HG03196 (cell line): ENCODE measurements around the gene TAF1C.
"Not testable (repeated sequence)": the region's sequence is repeated elsewhere in the genome, so short reads cannot be mapped to it uniquely, and the experiment has no call there.

ENCODE experiments used
- ATAC-seq: cut with Tn5 transposase; IDR thresholded peaks from one replicate; pipeline ENCODE4 v1.9.1; 2021; ENCODE audit not compliant: unreplicated experiment

Gene TAF1C

DNA sequence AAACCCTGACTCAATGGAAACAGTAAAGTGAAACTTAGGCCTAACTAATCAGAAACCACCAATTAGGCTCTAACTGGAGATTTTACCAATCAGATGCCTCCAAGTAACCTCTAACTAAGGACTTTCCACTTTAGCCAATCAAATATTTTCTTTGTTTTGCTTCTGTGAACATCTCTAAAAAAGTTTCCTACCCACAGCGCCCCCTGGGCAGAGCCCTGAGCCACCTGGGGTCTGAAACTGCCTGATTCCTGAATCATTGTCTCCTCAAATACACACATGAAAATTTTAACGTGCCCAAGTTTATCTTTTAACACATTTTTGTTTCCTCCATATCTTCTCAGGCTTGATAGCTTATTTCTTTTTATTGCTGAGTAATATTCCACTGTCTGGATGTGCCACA, 23.1 kb upstream of the TAF1C start:
- ATAC-seq: no peak

DNA sequence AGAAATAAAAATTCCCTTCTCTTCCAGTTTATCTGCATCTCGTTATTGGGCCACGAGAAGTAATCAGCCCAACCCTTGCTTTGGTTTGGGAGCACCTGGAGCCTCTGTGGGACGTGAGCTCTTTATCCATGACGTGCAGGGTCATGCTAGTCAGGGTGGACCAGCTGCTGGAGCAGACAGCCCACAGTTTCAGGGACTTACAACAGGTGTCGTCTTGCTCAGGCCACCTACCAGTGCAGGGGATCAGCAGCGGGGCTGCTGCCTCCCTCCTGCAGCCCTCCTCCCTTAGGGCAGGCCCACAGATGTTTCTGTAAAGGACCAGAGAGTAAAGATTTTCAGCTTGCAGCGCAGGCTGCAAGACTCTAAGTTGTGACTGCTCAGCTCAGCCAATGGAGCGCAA, 21.0 kb upstream of the TAF1C start:
- ATAC-seq: no peak

DNA sequence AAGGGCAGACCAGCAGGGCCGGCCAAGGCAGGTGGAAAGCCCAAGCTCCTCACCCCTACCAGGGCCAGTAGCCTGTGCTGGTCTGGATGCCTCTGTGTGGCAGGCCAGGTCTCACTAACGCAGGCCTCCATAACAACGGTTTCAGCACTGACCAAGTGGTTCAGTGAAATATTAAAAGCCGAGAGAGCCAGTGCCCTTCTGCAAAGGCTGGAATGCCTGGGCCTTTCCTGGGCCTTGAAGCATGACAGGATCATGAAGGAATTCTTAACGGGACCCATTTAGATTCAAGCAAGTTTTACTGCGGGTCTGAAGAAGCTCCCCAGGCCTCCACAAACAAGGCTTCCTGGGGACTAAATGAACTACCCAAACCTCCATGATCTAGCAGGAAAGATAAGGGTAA, 20.4 kb upstream of the TAF1C start:
- ATAC-seq: no peak

DNA sequence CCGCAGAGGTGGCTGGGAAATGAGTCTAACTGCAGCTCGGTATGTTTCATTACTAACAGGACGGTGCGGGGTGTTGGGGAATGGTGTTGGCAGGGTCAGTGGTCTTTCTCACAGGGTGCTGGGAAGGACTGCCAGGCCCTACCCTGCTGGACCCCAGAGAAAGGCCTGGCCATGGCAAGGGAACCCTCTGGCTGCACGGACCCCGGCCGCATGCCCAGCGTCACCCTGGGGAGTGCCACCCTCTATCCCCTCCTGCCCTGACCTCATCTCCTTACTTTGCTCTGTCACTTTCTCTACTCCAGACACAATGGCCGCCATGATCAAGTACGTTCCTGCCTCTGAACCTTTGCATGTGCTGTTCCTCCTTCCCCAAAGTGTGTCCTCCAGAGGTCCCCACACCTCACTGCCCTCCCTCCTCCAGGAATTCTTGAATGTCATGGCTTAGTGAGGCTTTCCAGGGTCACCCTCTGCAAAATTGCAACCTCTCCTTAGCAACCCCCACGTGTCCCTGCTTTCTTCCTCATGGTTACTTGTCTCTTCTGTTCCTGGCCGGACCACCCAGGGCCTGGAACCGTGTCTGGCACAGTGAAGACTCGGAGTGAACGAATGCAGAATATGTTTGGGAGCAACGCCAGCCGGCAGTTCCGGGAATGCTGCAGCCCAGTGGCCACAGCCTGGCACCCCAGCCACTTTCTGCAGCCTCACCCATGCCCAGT, 19.3 kb upstream of the TAF1C start:
- ATAC-seq: no peak

DNA sequence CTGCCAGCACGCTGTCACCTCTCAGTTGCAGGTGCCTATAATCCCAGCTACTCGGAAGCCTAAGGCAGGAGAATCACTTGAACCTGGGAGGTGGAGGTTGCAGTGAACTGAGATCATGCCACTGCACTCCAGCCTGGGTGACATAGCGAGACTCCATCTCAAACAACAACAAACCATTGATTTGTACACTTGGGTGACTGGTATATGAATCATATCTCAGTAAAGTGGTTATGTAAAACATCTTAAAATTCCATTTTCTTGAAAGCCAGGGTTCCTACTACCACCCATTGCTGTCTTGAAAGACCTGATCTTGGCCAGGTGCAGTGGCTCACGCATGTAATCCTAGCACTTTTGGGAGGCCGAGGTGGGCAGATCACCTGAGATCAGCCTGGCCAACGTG, 18.3 kb upstream of the TAF1C start:
- not testable (repeated sequence) for ATAC-seq

DNA sequence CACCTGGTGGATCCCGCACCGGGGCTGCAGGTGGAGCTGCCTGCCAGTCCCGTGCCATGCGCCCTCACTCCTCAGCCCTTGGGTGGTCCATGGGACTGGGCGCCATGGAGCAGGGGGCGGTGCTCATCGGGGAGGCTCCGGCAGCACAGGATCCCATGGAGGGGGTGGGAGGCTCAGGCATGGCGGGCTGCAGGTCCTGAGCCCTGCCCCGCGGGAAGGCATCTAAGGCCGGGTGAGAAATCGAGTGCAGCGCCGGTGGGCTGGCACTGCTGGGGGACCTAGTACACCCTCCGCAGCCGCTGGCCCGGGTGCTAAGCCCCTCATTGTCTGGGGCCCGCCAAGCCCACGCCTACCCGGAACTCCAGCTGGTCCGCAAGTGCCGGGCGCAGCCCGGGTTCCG, 17.7 kb upstream of the TAF1C start:
- not testable (repeated sequence) for ATAC-seq

DNA sequence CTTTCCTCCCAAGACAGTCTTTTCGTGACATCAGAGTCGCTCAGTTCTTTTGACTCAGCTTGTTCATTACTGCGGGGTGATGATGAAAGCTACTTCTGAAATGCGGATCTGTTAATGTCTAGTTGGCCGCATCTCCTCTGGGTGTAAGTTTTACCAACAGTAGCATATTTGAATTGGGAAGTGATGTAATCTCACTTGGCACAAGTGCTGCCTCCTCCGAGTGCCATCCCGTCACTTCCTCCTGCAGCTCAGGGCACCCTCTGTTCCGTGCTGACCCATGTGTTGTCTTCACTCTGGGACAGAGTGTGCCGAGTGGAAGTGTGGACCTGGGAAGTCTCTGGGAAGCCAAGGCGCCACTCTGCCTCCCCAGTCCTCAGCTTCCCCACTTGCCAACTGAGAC, 13.0 kb upstream of the TAF1C start:
- no peak for ATAC-seq

DNA sequence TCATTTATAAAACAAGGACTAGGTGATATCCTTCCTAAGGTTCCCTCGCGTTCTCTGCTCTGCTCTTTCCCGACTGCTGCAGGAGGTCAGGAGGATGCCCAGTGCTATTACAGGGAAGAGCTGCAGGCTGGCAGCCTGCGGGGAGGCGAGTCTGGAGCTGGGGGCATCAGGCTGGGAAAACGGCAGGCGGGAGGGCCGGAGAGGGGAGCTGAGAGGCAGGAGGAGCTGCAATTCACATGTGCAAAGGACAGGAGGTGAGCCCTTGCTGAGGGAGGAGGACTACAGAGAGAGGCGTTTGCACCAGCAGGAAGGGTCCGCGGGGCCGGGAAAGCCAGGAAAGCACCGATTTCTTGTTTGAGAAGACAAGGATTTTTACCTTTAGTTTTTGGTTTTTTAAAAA, 12.2 kb upstream of the TAF1C start:
- ATAC-seq: no peak

DNA sequence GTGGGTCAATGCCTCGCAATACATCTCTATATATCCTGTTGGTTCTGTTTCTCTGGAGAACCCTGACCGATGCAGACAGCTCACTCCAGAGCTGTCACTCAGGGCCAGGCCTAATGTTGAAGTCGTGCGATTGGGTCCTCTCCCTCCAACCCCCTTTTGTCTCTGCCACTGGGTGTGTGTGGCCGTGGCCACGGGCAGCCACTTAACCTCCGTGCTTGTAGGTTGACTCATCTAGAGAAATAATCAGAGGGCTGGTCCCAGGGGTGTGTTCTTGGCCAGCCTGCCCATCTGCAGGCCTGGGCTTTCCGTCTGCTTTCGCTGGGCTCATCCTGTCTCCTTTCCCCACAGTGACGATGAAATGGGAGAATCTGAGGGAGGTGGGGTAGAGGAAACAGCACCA, 11.5 kb upstream of the TAF1C start:
- no peak for ATAC-seq

DNA sequence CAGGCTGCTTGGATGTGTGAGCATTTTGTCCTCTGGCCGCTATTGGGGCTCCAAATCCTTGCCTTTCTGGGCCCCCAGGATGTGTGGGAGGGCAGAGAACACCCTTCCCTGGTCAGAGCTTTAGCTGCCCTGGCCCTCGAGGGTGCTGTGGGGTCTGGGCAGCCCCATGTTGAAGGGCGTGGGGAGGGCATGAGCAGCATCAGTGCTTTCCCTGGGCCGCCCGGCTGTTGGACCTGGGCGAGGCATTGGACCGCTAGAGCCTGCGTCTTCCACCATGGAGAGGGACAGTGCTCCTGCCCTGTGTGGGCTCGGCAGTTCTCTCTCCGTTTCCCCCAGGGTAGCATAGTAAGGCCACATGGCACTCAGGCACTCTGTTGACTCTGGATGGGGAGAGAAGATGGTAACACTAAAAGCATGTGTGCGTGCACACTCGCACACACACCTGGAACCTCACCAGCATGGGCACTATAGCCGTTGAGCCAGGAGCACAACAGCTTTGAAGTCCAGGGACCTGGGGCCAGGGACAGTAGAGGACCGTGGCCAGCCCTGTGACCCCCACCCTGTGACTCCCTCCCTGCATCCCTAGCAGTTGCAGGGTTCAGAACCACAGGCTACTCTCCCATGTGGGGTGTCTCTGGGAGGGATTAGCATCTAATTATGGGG, 10.7 kb upstream of the TAF1C start:
- ATAC-seq: no peak

DNA sequence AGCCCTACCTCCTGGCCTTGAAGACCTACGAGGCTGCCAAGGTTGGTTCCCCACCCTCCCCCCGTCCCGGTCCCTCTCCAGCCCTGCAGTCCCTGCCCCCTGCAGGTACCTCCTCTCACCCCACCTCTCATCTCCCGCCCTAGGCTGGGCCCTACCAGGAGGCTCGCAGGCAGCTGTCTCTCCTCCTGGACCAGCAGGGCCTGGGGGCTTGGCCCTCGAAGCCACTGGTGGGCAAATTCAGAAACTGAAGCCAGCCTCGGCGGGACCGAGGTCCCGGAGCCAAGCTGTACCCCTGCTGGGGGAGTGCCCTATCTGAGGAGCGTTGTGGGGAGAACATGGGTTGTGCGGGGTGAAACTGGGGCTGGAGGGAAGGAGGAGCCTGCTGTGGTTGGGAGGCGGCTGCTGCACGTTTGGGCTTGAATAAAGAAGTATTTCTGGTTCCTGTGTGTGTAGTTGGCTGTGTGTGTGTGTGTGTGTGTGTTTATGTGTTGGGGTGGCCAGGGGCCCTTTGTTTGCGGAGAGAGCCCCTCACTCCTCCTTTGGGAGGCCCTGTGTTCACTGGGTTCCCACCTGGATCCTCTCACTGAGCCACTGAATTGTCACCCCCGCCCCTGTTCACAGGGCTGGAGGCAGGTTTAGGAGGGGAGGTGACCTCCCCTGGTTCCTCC, 10.0 kb upstream of the TAF1C start:
- no peak for ATAC-seq

DNA sequence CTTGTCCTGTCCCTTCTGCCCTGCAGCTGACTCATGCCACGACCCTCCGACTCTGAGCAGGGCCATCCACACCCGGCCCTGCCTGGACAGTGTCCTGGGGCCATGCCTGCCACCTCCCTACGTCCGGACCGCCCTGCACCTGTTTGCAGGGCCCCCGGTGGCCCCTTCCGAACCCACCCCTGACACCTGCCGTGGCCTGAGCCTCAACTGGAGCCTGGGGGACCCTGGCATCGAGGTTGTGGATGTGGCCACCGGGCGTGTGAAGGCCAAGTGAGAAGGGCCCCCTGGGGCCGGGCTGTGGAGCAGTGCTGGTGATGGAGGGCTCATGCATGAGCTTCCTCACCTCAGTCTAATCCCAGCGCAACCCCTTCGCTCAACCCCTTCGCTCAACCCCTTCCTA, 9.2 kb upstream of the TAF1C start:
- no peak for ATAC-seq

DNA sequence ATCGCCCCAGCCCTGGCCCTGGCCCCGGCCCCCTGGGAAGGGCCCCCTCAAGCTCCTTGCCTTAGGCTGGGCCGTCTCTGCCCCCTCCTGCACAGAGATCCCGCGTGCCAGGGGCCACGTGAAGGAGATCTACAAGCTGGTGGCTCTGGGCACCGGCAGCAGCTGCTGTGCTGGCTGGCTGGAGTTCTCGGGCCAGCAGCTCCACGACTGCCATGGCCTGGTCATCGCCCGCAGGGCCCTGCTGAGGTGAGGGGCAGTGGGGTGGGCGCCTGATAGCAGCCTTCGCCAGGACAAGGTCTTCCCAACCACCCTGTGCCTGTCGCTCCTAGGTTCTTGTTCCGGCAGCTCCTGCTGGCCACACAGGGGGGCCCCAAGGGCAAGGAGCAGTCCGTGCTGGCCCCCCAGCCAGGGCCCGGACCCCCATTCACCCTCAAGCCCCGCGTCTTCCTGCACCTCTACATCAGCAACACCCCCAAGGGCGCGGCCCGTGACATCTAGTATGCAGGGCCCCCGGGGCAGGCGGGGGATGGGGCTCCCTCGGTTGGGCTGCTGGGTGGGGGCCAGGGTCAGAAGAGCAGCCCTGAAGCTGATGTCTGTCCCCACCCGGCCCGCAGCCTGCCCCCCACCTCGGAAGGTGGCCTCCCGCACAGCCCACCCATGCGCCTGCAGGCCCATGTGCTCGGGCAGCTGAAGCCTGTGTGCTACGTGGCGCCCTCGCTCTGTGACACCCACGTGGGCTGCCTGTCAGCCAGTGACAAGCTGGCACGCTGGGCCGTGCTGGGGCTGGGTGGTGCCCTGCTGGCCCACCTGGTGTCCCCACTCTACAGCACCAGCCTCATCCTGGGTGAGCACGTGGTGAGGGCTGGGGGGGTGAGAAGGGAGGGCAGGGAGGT, 8.6 kb upstream of the TAF1C start:
- ATAC-seq: no peak

DNA sequence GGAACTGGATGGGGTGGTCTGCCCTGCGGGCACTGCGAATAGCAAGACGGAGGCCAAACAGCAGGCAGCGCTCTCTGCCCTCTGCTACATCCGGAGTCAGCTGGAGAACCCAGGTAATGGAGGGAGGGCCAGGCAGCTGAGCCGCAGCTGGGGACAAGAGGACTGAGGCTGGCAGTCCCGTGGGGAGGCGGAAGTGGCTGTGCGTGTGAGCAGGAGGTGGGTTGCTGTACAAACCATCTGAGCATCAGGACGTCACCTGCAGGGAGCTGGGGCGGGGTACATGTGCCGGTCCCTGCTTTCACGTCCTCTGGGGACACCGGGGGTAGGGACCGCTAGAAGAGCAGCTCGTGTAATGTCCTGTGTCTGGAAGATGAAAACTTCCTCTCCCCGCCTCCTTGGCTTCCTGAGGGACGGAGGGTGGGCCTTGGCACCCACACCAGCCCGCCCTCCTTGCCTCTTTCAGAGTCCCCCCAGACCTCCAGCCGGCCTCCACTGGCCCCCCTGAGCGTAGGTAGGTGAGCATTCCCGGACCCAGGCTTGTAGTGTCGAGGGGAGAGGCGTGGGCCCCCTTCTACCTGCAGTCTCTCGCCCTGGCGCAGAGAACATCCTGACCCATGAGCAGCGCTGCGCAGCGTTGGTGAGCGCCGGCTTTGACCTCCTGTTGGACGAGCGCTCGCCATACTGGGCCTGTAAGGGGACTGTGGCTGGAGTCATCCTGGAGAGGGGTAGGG, 7.8 kb upstream of the TAF1C start:
- ATAC-seq: peak; percentile 63

DNA sequence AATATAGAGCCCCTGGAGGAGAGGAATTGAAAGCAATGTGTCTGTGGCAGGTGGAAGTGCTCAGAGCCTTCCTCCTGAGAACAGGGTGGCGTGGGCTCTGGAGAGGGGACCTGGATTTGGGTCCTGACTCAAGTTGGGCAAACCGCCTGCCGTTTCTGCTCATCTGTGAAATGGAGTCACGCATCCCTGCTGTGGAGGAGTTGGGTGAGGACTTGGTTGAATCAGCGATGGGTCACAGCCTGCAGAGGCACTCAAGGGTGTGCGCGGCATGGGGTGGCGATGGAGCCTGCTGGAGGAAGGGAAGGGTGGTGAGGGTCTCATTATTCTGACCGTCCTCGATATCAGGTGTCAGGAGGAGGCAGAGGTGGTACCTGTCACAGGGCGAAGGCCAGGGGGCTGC, 7.2 kb upstream of the TAF1C start:
- peak; percentile 7 for ATAC-seq

DNA sequence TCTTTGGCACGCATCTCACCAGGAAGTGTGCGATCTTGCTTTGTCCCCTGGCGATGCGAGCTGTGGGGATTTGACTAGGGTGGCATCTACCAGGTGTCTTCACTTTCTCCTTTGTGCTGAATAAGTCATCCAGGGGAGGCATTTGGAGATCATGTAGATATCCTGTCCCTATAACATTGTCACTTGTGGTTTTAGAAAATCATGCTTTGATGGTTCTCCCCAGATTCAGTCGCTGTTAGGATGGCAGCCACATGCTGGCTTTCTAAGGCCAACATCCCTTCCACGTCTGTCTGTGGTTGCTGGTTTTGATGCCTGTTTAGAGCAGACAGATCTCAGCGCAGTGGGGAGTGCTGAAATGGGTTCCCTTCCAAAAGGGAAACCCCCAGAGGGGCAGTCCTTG, 6.6 kb upstream of the TAF1C start:
- ATAC-seq: no peak

DNA sequence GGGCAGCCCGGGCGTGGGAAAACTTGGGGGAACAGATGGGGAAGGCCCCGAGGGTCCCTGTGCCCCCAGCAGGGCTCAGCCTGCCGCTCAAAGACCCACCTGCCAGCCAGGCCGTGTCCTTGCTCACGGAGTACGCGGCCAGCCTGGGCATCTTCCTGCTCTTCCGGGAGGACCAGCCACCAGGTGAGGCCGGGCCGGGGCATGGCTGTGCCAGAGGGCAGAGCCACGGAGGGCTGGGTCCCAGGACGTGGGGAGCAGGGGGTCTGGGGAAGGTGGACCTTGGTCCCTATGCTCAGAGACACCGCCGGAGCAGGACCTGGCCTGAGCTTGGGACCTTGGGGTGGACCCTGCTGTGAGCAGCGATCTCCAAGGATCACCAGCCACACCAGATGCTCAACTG, 4.6 kb upstream of the TAF1C start:
- no peak for ATAC-seq

DNA sequence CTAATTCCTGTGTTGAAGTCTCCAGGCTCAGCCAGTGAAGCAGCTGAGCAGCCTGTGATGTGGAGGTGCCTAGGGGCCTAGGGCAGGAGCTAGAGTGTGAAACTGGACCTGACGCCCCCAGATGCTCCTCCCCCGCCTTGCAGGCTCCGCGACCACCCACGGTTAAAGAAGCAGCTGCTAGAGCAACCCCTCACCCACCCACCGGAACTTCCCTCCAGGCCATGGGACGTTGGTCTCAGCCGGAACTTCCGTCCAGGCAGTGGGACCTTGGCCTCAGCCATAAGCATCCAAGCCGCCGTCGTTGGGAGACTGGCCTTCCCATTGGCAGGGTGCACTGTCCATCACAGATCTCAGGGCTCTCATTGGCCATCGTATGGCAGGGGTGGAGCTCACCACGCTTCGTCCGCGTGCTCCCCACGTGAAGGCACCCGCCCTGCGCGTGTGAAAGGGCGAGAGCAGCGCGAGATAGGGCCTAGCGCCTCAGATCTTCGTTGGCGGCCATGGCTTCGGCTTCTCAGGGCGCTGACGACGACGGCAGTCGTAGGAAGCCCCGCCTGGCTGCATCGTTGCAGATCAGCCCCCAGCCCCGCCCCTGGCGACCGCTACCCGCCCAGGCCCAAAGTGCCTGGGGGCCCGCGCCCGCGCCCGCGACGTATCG, 4.0 kb upstream of the TAF1C start, which contains the start of gene ADAD2:
Gene ADAD2 (plus strand): TSS at position 427 of the 658 bp plus-strand sequence. CDS start 74 bp downstream, at position 501.
- ATAC-seq: no peak

DNA sequence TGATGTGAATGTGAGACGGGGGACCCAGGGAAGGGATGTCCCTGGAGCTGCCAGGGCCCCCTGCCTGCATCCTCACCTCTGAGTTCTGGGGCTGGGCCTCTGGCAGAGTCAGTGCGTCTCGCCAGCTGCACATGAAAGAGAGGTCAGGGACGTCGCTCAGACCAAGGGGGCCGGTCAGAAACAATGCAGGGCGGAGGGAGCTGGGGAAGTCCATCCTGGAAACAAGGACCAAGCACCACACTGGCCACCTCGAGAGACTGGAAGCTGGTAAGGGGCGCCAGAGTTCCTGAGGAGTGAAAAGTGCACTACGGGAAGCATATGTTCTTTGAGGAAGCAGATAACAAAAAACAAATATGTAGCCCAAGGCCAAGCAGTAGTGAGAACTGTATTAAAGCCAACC, 2.1 kb downstream of the TAF1C start:
- no peak for ATAC-seq
